ENCODE measurements around the gene SIRT5. TPM values are rescaled to one million over a fixed set of nuclear protein-coding genes. Genes with fewer than 3 reads are reported as not detected.

The SIRT5 gene
- total RNA-seq, 2 experiments from 2014 or later = 15.9 to 16.3 TPM

DNA sequence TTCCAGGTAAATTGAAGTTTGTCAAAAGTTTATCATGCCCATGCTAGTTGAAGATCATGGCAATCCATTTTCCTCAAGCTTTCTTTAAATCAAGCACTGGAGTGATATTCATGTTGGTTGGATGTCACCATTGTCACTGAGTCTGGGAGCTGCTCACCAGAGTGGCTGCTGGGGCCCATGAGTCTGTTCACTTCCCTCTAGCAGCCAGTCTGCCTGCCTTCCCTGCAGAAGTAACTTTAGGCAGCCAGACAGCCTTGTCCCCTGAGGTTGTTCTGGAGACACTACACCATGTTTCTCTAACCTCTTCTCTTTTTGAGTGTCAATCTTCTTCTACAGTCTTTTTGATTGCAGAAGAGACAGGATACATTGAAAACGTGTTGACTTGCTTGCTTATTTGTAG, 5.5 kb downstream of the SIRT5 start:
- Mint-ChIP-seq H3K4me3 (no peak overlapping the region), H3K27me3 (no peaks in the 10 kb centered on the region), H3K36me3 (peaks cover 29% of the 10 kb centered on the region), H3K27ac (no peak overlapping the region), H3K4me1 (peaks cover 11% of the 10 kb centered on the region), H3K9me3 (no peaks in the 10 kb centered on the region)
- no peak for DNase-seq
- ATAC-seq (ENCODE audit: low read depth) = no peak
- POLR2A ChIA-PET = no interaction called here

DNA sequence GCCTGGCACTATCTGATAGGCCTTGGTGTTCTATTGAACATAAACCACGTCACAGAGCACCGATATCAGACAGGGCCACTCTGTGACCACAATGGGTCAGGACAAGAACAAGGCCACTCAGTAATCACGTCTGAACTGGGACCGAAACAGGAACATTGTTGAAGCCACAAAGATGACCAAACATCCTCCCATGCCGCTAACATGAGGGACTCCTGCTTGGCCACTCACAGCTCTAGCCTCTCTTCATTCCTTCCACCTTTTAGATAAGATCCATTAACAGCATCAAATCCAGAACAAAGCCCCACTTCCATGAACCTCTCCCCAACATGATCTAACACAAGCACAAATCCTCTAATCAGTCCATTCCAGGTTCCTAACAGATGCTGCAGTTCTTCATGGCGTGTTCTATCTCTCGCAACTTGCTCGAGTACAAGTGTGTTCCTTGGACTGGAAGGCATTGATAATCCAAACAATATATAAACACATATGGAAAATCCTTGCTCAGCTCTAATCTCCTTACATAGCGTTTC, 7.4 kb downstream of the SIRT5 start:
- POLR2A ChIA-PET = no interaction called here
- no peaks in the 10 kb centered on the region for H3K27me3 Mint-ChIP-seq
- H3K4me1 Mint-ChIP-seq = no peaks in the 10 kb centered on the region
- H3K27ac Mint-ChIP-seq = no peak overlapping the region
- ATAC-seq (ENCODE audit: low read depth) (no peak), DNase-seq (no peak)
- H3K9me3 Mint-ChIP-seq = no peaks in the 10 kb centered on the region
- peaks cover 40% of the 10 kb centered on the region for H3K36me3 Mint-ChIP-seq
- no peak overlapping the region for H3K4me3 Mint-ChIP-seq

DNA sequence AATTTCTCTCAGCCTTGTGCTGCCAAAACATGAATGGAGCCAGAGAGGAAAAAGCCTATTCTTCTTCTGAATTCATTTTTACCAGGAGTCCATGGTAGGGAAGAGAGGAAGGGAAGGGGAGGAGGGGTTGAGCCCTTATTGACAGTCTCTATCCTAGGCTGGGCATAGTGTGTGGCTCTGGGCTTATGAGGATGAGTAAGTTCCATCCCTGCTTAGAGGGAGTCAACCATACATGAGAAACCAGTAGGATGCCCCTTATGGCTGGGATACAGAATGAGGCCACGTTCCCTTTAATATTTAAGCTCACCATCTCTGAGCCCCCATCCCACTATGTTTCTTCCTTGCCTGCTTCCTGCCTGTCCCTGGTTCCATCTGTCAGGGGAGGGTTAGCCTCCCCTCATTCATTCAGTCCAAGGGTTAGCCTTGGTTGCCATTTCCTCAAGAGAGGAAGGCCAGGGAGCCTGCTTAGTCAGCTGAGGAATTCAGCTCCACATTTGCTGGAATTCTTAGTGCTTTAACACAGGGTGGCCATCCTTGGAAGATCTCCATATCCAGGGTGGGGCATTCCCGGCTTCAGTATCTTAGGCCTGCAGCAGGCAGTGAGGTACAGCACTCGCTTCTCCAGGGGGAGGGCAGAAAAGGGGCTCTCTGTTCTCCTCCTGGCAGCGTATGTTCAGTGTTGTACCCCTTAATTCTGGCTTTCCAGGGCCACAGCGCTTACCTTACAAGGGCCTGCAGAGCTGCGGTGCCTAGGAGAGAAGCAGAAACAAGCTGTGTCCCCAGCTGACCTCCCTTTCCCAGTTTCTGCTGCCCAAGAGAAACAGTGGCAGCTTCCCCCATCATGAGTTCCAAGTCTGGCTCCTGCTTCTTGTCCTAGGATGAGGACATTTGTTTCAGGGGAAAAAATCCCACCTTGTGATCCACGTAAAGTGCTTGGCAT, 12.5 kb downstream of the SIRT5 start:
- Mint-ChIP-seq H3K9me3 (no peaks in the 10 kb centered on the region), H3K27me3 (no peaks in the 10 kb centered on the region), H3K4me3 (no peak overlapping the region), H3K27ac (no peak overlapping the region), H3K4me1 (no peaks in the 10 kb centered on the region), H3K36me3 (peaks cover 22% of the 10 kb centered on the region)
- POLR2A ChIA-PET = no interaction called here
- DNase-seq = no peak
- no peak for ATAC-seq (ENCODE audit: low read depth)

GRCh38 chr6:13589801-13590200, 15.4 kb downstream of the SIRT5 start:
- Mint-ChIP-seq H3K27ac (no peak overlapping the region), H3K9me3 (no peaks in the 10 kb centered on the region), H3K4me1 (no peaks in the 10 kb centered on the region), H3K4me3 (no peak overlapping the region), H3K36me3 (peaks cover 18% of the 10 kb centered on the region), H3K27me3 (no peaks in the 10 kb centered on the region)
- no peak for ATAC-seq (ENCODE audit: low read depth)
- POLR2A ChIA-PET = no interaction called here
- no peak for DNase-seq

DNA sequence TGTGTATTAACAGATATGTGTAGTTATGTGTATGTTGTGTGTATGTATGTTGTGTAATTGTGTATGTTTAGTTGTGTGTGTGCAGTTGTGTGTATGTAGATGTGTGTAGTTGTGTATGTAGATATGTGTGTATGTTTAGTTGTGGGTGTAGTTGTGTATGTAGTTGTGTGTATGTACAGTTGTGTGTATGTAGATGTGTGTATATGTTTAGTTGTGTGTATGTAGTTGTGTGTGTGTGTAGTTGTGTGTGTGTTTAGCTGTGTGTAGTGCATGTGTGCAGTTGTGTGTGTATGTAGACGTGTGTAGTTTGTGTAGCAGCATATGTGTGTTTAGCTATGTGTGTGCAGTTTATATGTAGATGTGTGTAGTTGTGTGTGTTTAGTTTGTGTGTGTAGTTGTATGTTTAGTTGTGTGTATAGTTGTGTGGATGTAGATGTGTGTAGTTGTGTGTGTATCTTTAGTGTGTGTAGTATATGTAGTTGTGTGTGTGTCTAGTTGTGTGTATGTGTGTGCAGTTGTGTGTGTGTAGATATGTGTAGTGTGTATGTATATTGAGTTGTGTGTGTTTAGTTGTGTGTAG, 16.3 kb downstream of the SIRT5 start:
- ATAC-seq (ENCODE audit: low read depth) (no peak), DNase-seq (no peak)
- no peak overlapping the region for H3K27ac Mint-ChIP-seq
- H3K9me3 Mint-ChIP-seq = no peaks in the 10 kb centered on the region
- H3K4me3 Mint-ChIP-seq = no peak overlapping the region
- no peaks in the 10 kb centered on the region for H3K27me3 Mint-ChIP-seq
- POLR2A ChIA-PET = no interaction called here
- no peaks in the 10 kb centered on the region for H3K4me1 Mint-ChIP-seq
- peaks cover 16% of the 10 kb centered on the region for H3K36me3 Mint-ChIP-seq

GRCh38 chr6:13591205-13591921, 17.0 kb downstream of the SIRT5 start:
- ATAC-seq (ENCODE audit: low read depth) (no peak), DNase-seq (no peak)
- Mint-ChIP-seq H3K27ac (no peak overlapping the region), H3K9me3 (no peaks in the 10 kb centered on the region), H3K4me1 (no peaks in the 10 kb centered on the region), H3K36me3 (peaks cover 12% of the 10 kb centered on the region), H3K4me3 (no peak overlapping the region), H3K27me3 (no peaks in the 10 kb centered on the region)
- POLR2A ChIA-PET = no interaction called here

DNA sequence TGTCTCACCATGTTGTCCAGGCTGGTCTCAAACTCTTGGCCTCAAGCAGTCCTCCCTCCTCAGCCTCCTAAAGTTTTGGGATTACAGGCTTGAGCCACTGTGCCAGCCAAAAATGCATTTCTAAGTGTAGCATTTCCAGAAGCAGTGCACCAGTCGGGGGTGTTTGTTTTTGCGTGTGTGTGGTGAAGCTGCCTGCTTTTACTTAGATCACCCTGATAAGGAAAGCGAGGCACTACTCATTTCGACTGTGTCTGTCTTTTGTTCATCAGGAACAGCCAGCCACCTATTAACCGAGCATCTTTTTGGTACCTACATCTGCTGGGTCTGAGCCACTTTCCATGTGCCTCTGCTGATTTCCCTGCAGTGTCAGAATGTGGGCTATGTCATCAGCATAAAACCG, 18.7 kb downstream of the SIRT5 start:
- no peak for DNase-seq
- H3K4me1 Mint-ChIP-seq = peaks cover 3% of the 10 kb centered on the region
- POLR2A ChIA-PET = no interaction called here
- peaks cover 14% of the 10 kb centered on the region for H3K36me3 Mint-ChIP-seq
- H3K4me3 Mint-ChIP-seq = no peak overlapping the region
- H3K27me3 Mint-ChIP-seq = no peaks in the 10 kb centered on the region
- no peak overlapping the region for H3K27ac Mint-ChIP-seq
- no peaks in the 10 kb centered on the region for H3K9me3 Mint-ChIP-seq
- ATAC-seq (ENCODE audit: low read depth) = no peak

DNA sequence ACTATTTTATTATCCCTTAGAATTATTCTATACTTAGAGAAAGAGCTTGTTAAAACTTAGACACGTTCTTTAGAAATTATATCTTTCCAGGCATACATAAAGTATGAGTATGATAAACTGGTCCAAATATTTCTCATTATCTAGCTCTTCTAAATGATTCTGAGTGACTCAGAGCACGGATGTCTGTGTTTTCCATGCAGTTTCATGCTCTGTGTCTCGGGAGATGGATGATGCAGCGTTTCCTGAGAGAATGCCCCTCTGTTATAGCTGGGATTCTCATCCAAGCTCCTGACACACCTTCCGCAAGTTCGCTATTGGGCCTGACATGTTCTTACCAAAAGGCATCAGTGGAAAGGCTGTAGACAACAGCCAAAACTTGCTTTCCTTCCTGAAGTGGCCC, 19.3 kb downstream of the SIRT5 start:
- DNase-seq (no peak), ATAC-seq (ENCODE audit: low read depth) (no peak)
- no peak overlapping the region for H3K4me3 Mint-ChIP-seq
- peaks cover 3% of the 10 kb centered on the region for H3K4me1 Mint-ChIP-seq
- no peaks in the 10 kb centered on the region for H3K27me3 Mint-ChIP-seq
- no peaks in the 10 kb centered on the region for H3K9me3 Mint-ChIP-seq
- no peak overlapping the region for H3K27ac Mint-ChIP-seq
- POLR2A ChIA-PET = no interaction called here
- peaks cover 16% of the 10 kb centered on the region for H3K36me3 Mint-ChIP-seq

DNA sequence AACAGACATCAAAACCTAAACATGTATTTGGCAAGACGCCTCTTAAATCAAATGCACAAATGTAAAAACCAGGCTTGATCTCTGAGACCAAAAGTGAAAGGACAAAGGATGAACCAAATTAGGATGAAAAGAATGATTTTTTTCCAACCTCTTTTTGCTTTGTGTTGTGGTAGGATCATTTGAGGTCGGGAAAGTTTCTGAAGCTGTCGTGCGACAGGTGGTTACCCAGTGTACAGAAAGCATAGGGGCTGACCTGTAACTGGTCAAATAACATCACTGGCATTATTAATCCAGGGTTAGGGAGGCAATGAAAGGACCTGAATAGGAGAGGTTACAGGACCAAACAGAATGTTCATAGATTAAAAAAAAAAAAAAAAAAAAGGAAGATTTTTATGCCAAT, 22.7 kb downstream of the SIRT5 start:
- Mint-ChIP-seq H3K27ac (no peak overlapping the region), H3K4me3 (no peak overlapping the region), H3K4me1 (peaks cover 3% of the 10 kb centered on the region), H3K27me3 (no peaks in the 10 kb centered on the region), H3K36me3 (peaks cover 21% of the 10 kb centered on the region), H3K9me3 (no peaks in the 10 kb centered on the region)
- no peak for ATAC-seq (ENCODE audit: low read depth)
- no peak for DNase-seq
- POLR2A ChIA-PET = no interaction called here

DNA sequence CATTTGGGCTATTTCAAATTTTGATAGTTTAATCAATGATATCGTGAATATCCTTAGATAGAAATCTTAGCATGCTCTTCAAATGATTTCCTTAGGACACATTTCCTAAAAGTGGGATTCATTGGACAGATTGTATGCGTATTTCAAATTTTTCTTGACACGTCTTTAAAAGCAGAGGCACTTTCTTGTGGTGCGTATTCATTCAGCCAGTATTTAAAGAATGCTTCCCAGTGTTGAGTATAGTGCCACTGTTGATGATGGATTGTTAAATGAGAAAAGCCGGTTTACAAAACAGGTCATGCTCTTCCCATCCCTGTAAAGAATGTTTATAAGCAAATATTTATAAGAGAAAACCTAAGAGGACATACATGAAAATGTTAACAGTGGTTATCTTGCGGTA, 25.6 kb downstream of the SIRT5 start:
- Mint-ChIP-seq H3K27ac (no peak overlapping the region), H3K36me3 (peaks cover 23% of the 10 kb centered on the region), H3K4me1 (peaks cover 5% of the 10 kb centered on the region), H3K9me3 (no peaks in the 10 kb centered on the region), H3K27me3 (no peaks in the 10 kb centered on the region), H3K4me3 (no peak overlapping the region)
- DNase-seq (no peak), ATAC-seq (ENCODE audit: low read depth) (no peak)
- POLR2A ChIA-PET = no interaction called here

DNA sequence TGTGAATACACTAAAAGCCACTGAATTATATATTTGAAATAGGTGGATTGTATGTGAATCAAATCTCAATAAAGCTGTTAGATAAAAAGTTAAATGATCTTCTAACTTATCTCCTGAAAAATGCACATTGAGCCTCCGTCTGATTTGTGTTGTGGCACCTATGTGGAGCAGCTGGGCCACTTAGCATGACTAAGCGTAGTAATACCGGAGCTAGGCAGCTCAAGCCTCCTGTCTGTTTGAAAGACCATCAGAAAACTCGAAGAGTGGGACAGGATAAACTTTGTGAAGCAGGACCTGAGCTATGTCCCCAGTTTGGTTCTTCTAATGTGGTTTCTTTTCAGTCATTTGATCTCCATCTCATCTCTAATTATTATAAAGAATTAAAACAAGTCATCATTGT, 29.7 kb downstream of the SIRT5 start:
- Mint-ChIP-seq H3K27me3 (no peaks in the 10 kb centered on the region), H3K36me3 (peaks cover 14% of the 10 kb centered on the region), H3K27ac (no peak overlapping the region), H3K9me3 (no peaks in the 10 kb centered on the region), H3K4me3 (no peak overlapping the region), H3K4me1 (peaks cover 2% of the 10 kb centered on the region)
- POLR2A ChIA-PET = interaction anchor here (2.1 kb wide), 1 partner anchor 10 kb away, joined by 7 read pairs; the partner anchor contains the start of gene NOL7
- ATAC-seq (ENCODE audit: low read depth) (no peak), DNase-seq (no peak)

DNA sequence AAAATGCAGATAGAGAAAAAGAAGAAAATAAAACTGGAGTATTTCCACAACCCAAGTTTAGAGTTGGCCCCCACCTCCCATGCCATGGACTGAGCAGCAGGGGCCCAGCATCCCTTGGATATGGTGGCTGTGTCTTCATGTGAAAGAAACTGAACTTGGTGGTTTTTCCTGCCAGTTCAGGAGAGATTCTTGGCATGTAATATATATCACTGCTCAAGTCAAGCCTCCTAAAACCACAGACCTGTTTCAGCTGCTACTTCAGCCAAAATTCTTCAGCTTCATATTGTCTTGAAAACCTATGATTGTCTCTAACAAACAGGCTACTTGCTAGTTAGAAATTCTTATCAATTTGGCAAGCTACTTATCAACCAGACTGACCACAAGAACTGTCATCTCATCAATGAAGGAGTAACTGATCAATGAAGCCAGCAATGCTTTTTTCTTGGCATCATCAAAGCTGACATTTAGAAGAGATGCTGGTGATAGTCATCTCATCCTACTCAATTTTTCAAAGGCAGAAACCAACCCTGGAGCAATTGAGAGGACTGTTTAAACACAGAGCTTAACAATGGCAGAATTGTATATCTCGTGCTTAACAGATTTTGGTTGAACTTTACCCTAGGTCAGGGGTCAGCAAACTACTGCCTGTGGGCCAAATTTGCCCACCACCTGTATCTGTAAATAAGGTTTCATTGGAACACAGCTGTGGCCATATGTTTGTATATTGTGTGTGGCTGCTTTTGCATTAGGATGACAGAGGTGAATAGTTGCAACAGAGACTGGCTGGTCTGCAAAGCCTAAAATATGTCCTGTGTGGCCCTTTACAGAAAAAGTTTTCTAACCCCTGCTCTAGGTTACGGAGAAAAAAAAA, 30.4 kb downstream of the SIRT5 start:
- ATAC-seq (ENCODE audit: low read depth) (no peak), DNase-seq (no peak)
- Mint-ChIP-seq H3K27ac (no peak overlapping the region), H3K27me3 (no peaks in the 10 kb centered on the region), H3K4me1 (peaks cover 2% of the 10 kb centered on the region), H3K36me3 (peaks cover 13% of the 10 kb centered on the region), H3K4me3 (no peak overlapping the region), H3K9me3 (no peaks in the 10 kb centered on the region)
- POLR2A ChIA-PET = interaction anchor here (2.1 kb wide), 1 partner anchor 10 kb away, joined by 7 read pairs; the partner anchor contains the start of gene NOL7

- no peak overlapping the region for H3K27ac Mint-ChIP-seq
- no peak overlapping the region for H3K4me3 Mint-ChIP-seq
- peaks cover 2% of the 10 kb centered on the region for H3K4me1 Mint-ChIP-seq
- H3K9me3 Mint-ChIP-seq = no peaks in the 10 kb centered on the region
- ATAC-seq (ENCODE audit: low read depth) (no peak), DNase-seq (no peak)
- POLR2A ChIA-PET = interaction anchor here (2.1 kb wide), 1 partner anchor 9 kb away, joined by 7 read pairs; the partner anchor contains the start of gene NOL7
- peaks cover 11% of the 10 kb centered on the region for H3K36me3 Mint-ChIP-seq
- no peaks in the 10 kb centered on the region for H3K27me3 Mint-ChIP-seq
Measured at GRCh38 chr6:13605634-13606033, 31.2 kb downstream of the SIRT5 start.

All from activated naive CD8-positive, alpha-beta T cell treated with anti-CD3 and anti-CD28 coated beads, Interleukin-2, amount 10 ng/mL, durations not matched to agents 7 days and 5 days (primary cell).